IPS-15b (cell line): ENCODE measurements around the gene WDPCP.
"Not testable (repeated sequence)": the region's sequence is repeated elsewhere in the genome, so short reads cannot be mapped to it uniquely, and the experiment has no call there.

Experiments used
- H3K27me3 ChIP-seq: one replicate; pipeline ENCODE4 v1.6.1; 2013; ENCODE audit warnings: low read length; ENCODE audit not compliant: control insufficient read depth, insufficient read depth
- H3K36me3 ChIP-seq: one replicate; pipeline ENCODE4 v1.6.1; 2013; ENCODE audit warnings: low read length; ENCODE audit not compliant: control insufficient read depth, insufficient read depth
- H3K4me1 ChIP-seq: one replicate; pipeline ENCODE4 v1.6.1; 2013; ENCODE audit warnings: mild to moderate bottlenecking, low read length; ENCODE audit not compliant: control insufficient read depth, insufficient read depth
- H3K4me3 ChIP-seq: one replicate; pipeline ENCODE4 v1.5.1; 2013; ENCODE audit warnings: low read depth, low read length
- H3K9ac ChIP-seq: one replicate; pipeline ENCODE4 v1.6.1; 2013; ENCODE audit warnings: low read depth, mild to moderate bottlenecking, low read length
- H3K9me3 ChIP-seq: one replicate; pipeline ENCODE4 v1.6.1; 2013; ENCODE audit warnings: mild to moderate bottlenecking, low read length; ENCODE audit not compliant: control insufficient read depth, insufficient read depth

WDPCP gene

GRCh38 chr2:63488118-63488713, 100.1 kb downstream of the WDPCP start:
- H3K4me1 ChIP-seq = peaks cover 5% of the 10 kb centered on the region
- no peaks in the 10 kb centered on the region for H3K9me3 ChIP-seq
- H3K36me3 ChIP-seq = no peaks in the 10 kb centered on the region
- H3K9ac ChIP-seq = no peak overlapping the region
- no peak overlapping the region for H3K4me3 ChIP-seq
- H3K27me3 ChIP-seq = no peaks in the 10 kb centered on the region

- Histone ChIP-seq H3K4me3 (no peak overlapping the region), H3K36me3 (no peaks in the 10 kb centered on the region), H3K27me3 (no peaks in the 10 kb centered on the region), H3K4me1 (peaks cover 5% of the 10 kb centered on the region), H3K9ac (no peak overlapping the region), H3K9me3 (no peaks in the 10 kb centered on the region)
Measured at GRCh38 chr2:63486861-63487290, 101.4 kb downstream of the WDPCP start.

DNA sequence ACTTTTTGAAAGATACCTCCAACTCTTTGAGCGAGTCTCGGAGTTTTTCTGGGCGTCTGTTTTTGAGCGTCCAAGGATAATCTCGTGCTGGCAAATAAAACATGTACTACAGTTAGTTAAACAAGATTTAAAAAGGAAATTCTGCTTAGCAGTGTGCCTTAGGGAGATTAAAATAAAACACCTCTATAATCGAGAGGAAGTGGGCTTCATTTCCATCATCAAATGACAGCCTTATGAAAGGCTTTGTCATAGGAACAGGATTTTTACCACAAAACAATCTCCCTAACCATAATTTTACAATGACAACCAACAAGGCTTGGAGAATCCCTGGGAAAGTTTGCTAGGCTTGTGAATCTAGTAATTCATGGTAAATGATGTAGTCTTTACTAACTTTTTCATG, 103.4 kb downstream of the WDPCP start:
- no peaks in the 10 kb centered on the region for H3K9me3 ChIP-seq
- no peaks in the 10 kb centered on the region for H3K36me3 ChIP-seq
- H3K9ac ChIP-seq = no peak overlapping the region
- H3K27me3 ChIP-seq = no peaks in the 10 kb centered on the region
- peaks cover 5% of the 10 kb centered on the region for H3K4me1 ChIP-seq
- H3K4me3 ChIP-seq = no peak overlapping the region

- H3K9me3 ChIP-seq = no peaks in the 10 kb centered on the region
- H3K9ac ChIP-seq = no peak overlapping the region
- no peaks in the 10 kb centered on the region for H3K27me3 ChIP-seq
- H3K4me3 ChIP-seq = no peak overlapping the region
- H3K4me1 ChIP-seq = peaks cover 5% of the 10 kb centered on the region
- no peaks in the 10 kb centered on the region for H3K36me3 ChIP-seq
Measured at GRCh38 chr2:63484481-63484880, 103.8 kb downstream of the WDPCP start.

DNA sequence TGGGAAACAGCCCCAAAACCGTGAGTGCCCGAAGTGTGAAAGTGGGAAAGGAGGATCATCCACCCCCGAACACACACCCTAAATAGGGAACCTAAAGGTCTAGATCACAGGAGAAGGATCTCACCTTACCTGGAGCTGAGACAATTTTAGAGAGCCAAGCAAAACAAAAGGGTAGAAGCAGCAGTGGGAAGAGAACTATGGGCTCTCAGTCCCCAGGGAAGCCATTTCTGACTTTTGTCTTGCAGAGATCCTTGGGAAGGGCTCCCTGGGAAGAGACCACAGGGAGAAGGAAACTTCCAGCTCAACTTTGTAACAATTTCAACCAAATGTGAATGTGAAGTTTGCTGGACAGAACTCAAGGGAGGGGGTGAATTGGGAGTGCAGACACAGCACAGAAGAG, 110.6 kb downstream of the WDPCP start:
- Histone ChIP-seq H3K4me3 (no peak overlapping the region), H3K36me3 (no peaks in the 10 kb centered on the region), H3K9me3 (no peaks in the 10 kb centered on the region), H3K9ac (no peak overlapping the region), H3K4me1 (no peaks in the 10 kb centered on the region), H3K27me3 (no peaks in the 10 kb centered on the region)

GRCh38 chr2:63469313-63469712, 119.0 kb downstream of the WDPCP start:
- not testable (repeated sequence) for H3K9me3 ChIP-seq, H3K9ac ChIP-seq, H3K4me3 ChIP-seq, H3K36me3 ChIP-seq, H3K4me1 ChIP-seq, H3K27me3 ChIP-seq

- Histone ChIP-seq H3K27me3 (no peaks in the 10 kb centered on the region), H3K4me3 (no peak overlapping the region), H3K9ac (no peak overlapping the region), H3K9me3 (no peaks in the 10 kb centered on the region), H3K36me3 (no peaks in the 10 kb centered on the region), H3K4me1 (no peaks in the 10 kb centered on the region)
Measured at GRCh38 chr2:63465633-63466032, 122.6 kb downstream of the WDPCP start.

- Histone ChIP-seq H3K27me3 (no peaks in the 10 kb centered on the region), H3K4me1 (no peaks in the 10 kb centered on the region), H3K36me3 (no peaks in the 10 kb centered on the region), H3K9me3 (no peaks in the 10 kb centered on the region), H3K9ac (no peak overlapping the region), H3K4me3 (no peak overlapping the region)
Measured at GRCh38 chr2:63463142-63463541, 125.1 kb downstream of the WDPCP start.

DNA sequence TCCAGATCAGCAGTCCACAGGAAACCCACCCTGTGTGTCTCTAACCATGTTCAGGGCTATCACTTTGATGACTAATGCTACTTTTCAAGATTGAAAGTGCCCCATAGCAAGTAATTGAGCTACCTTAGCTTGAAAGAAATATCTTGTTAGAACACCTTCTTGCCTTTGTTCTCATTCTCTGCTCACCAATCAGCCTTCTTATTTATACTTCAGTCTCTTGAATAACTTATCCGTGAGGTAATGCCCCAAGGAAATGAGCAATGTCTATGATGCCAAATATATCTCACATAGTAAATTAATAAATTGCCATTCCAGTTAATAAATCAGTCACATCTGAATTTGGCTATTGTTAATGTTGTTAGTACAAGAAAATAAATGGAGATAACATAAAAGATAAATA, 141.6 kb downstream of the WDPCP start:
- no peaks in the 10 kb centered on the region for H3K36me3 ChIP-seq
- H3K9me3 ChIP-seq = no peaks in the 10 kb centered on the region
- H3K4me1 ChIP-seq = no peaks in the 10 kb centered on the region
- no peaks in the 10 kb centered on the region for H3K27me3 ChIP-seq
- H3K9ac ChIP-seq = no peak overlapping the region
- H3K4me3 ChIP-seq = no peak overlapping the region

DNA sequence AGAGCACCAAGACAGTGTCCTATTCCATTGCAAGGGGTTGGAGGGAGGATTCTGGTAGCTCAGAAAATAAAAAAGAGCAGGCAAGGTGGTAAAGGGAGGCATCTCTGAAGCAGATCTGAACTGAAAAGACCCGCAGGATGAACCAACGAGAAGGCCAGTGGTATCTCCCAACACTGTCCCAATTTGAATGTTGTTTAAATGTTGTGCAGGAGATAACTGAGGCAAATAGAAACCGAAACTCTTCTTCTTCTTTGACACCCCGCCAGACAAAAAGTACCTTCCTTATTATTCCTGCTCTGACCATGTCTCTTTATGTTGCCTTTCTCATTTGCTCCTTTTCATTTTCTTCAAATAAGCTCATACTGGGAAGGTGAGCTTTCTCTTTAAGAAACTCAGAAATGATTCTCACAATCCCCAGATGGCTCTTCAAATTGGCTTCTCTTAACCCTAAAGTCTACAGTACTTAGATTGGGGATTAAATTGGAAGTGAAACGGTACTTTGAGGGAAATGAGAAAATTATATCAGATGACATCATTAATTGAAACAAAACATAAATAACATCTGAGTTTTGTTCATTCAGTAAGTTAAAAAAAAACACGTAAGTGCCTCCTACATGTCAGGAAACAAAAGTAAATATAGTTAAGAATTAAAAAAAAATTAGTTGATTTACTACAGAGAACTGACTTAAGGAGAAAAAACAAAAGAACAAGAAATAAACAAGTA, 143.6 kb downstream of the WDPCP start:
- H3K36me3 ChIP-seq = no peaks in the 10 kb centered on the region

GRCh38 chr2:63440612-63441011, 147.7 kb downstream of the WDPCP start:
- no peak overlapping the region for H3K4me3 ChIP-seq
- H3K36me3 ChIP-seq = no peaks in the 10 kb centered on the region

More for the DNA sequence above, 143.6 kb downstream of the WDPCP start:
- Histone ChIP-seq H3K4me3 (no peak overlapping the region), H3K9ac (no peak overlapping the region), H3K9me3 (no peaks in the 10 kb centered on the region), H3K4me1 (no peaks in the 10 kb centered on the region), H3K27me3 (no peaks in the 10 kb centered on the region)

GRCh38 chr2:63438181-63438580, 150.1 kb downstream of the WDPCP start:
- H3K4me3 ChIP-seq = no peak overlapping the region
- H3K4me1 ChIP-seq = no peaks in the 10 kb centered on the region
- no peaks in the 10 kb centered on the region for H3K27me3 ChIP-seq
- no peak overlapping the region for H3K9ac ChIP-seq
- H3K9me3 ChIP-seq = no peaks in the 10 kb centered on the region
- no peaks in the 10 kb centered on the region for H3K36me3 ChIP-seq

More at GRCh38 chr2:63440612-63441011, 147.7 kb downstream of the WDPCP start:
- Histone ChIP-seq H3K9ac (no peak overlapping the region), H3K9me3 (no peaks in the 10 kb centered on the region), H3K4me1 (no peaks in the 10 kb centered on the region), H3K27me3 (no peaks in the 10 kb centered on the region)
